NCI-H2107 treated with DMSO at 0.1 percent for 48 hours (cell line): Measurements from ENCODE around the gene RANBP10.
"Not testable (repeated sequence)": the region's sequence is repeated elsewhere in the genome, so short reads cannot be mapped to it uniquely, and the experiment has no call there.

Experiments
- DNase-seq: peaks from one replicate; lab custom pipeline; 2025; ENCODE audit not compliant: unreplicated experiment; lab: John Stamatoyannopoulos, UW

RANBP10 gene

GRCh38 chr16:67780847-67781564 is 25.4 kb downstream of the RANBP10 start:
- DNase-seq, result no peak

- DNase-seq, result no peak
Measured at GRCh38 chr16:67779256-67780014, 26.9 kb downstream of the RANBP10 start.

GRCh38 chr16:67775273-67775672 is 31.1 kb downstream of the RANBP10 start:
- no peak for DNase-seq

- DNase-seq, result no peak
Measured at GRCh38 chr16:67774457-67774853, 31.9 kb downstream of the RANBP10 start.

GRCh38 chr16:67773569-67774456 is 32.5 kb downstream of the RANBP10 start:
- DNase-seq, result no peak

- no peak for DNase-seq
Measured at GRCh38 chr16:67773099-67773498, 33.3 kb downstream of the RANBP10 start.

- DNase-seq, result no peak
Measured at GRCh38 chr16:67770346-67770991, 35.9 kb downstream of the RANBP10 start.

GRCh38 chr16:67767953-67768352 is 38.4 kb downstream of the RANBP10 start:
- DNase-seq, result no peak

- DNase-seq, result no peak
Measured at GRCh38 chr16:67766291-67766690, 40.1 kb downstream of the RANBP10 start.

GRCh38 chr16:67764158-67764667 is 42.1 kb downstream of the RANBP10 start:
- no peak for DNase-seq

GRCh38 chr16:67763066-67763465 is 43.3 kb downstream of the RANBP10 start:
- DNase-seq, result no peak

- DNase-seq, result no peak
Measured at GRCh38 chr16:67762385-67762784, 44.0 kb downstream of the RANBP10 start.

- DNase-seq, result no peak
Measured at GRCh38 chr16:67761924-67762323, 44.4 kb downstream of the RANBP10 start.

- no peak for DNase-seq
Measured at GRCh38 chr16:67760956-67761230, 45.5 kb downstream of the RANBP10 start.

- no peak for DNase-seq
Measured at GRCh38 chr16:67760206-67760955, 46.0 kb downstream of the RANBP10 start.

GRCh38 chr16:67758966-67759365 is 47.4 kb downstream of the RANBP10 start:
- no peak for DNase-seq

GRCh38 chr16:67758006-67758405 is 48.4 kb downstream of the RANBP10 start:
- no peak for DNase-seq

GRCh38 chr16:67752641-67753040 is 53.7 kb downstream of the RANBP10 start:
- DNase-seq, result no peak

GRCh38 chr16:67751331-67751730 is 55.0 kb downstream of the RANBP10 start:
- not testable (repeated sequence) for DNase-seq

GRCh38 chr16:67750466-67750865 is 55.9 kb downstream of the RANBP10 start:
- no peak for DNase-seq
